GM21423 (cell line): ENCODE results near the gene USF2.

Experiments
- ATAC-seq: cut with Tn5 transposase; IDR thresholded peaks from one replicate; pipeline ENCODE4 v1.9.1; 2021; ENCODE audit warnings: mild to moderate bottlenecking, moderate library complexity; ENCODE audit not compliant: unreplicated experiment

The USF2 gene

DNA sequence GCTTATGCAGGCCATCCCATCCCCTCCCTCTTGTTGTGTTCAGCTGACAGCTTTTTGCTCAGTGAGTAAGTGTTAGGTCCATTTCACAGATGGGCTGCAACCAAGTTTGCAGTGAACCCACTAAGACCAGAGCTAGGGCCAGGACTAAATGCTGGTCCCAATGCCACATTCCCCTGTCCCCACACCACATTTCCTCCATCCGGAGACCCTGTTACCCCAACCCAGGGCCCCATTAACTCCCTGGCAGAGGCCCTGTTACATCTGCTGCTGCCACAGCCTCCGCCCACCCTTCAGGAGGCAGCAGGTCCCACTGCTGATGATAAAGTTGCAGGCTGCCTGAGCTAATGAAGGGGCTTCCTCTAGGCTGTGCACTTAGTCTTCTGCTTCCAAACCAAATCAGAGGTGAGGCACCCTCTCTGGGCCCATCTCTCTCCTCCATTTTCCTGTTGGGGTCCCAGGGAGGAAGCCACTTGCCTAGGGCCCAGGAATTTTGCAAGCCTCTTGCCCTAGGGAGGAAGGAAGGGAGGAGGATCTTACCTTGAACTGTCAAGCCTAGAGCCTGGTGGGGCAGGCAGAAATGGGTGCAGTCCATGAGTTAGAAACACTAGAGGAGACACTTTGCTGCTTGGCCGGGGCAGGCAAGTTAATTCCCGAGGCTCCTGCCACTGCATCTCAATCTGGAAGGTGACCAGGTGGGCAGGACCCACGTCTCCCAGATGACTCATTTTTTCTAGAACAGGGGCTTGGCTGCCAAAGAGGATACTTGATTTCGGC lies 3.4 kb upstream of the USF2 start:
- ATAC-seq, result no peak

DNA sequence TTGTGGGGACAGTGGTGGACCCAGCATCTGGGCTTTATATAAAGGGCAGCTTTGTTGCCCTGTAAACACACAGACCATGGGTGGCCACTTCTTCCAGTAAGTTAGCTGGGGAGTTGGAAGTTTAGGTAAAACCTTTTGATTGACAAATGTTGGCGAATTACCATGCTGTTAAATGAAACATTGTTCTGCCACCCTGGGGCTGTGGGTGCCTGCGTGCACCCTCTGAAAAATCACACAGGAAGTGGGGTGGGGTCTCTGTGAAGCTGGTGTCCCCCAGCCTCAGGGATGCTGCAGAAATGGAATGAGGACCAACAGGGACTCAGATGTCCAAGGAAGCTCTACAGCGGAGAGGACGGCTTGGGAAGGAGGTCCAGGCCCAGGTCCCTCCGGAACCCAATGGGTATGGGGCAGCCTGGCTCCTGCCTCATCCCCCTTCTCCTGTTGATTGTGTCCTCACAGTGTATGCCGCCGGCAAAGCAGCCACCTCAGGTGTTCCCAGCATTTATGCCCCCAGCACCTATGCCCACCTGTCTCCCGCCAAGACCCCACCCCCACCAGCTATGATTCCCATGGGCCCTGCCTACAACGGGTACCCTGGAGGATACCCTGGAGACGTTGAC lies 2.8 kb upstream of the USF2 start:
- ATAC-seq, result no peak

- no peak for ATAC-seq
Observed at GRCh38 chr19:35266520-35267352, 2.0 kb upstream of the USF2 start.

- ATAC-seq, result no peak
Observed at GRCh38 chr19:35267353-35267817, 1.4 kb upstream of the USF2 start.

GRCh38 chr19:35267818-35268535 lies 785 bp upstream of the USF2 start:
- ATAC-seq, result peak; percentile 48

DNA sequence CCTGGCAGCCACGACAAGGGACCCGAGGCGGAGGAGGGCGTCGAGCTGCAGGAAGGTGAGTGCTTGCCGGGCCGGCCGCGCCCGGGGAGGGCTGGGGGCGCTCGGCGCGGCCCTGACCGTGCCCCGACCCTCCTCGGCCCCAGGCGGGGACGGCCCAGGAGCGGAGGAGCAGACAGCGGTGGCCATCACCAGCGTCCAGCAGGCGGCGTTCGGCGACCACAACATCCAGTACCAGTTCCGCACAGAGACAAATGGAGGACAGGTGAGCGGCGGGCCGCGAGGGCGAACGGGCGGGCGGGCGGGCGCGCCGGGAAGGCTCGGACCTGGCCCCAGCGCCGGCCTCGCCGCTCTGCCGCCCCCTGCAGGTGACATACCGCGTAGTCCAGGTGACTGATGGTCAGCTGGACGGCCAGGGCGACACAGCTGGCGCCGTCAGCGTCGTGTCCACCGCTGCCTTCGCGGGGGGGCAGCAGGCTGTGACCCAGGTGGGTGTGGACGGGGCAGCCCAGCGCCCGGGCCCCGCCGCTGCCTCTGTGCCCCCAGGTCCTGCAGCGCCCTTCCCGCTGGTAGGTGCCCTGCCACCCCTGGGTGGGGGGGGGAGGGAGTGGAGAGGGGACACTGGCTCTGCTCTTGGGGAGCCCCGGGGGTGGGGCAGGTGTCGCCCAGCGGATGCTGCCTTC lies 816 bp downstream of the USF2 start:
- ATAC-seq, result peak; percentile 45

DNA sequence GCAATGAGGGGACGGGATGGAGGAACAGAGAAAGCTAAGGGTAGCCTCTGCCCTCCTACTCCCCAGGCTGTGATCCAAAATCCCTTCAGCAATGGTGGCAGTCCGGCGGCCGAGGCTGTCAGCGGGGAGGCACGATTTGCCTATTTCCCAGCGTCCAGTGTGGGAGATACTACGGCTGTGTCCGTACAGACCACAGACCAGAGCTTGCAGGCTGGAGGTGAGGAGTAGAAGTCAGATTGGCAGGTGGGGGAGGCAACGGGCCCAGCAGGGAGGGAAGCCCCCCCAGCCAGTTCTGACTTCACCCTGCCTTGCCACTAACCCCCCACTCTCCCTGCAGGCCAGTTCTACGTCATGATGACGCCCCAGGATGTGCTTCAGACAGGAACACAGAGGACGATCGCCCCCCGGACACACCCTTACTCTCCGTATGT lies 1.6 kb downstream of the USF2 start:
- ATAC-seq, result no peak

DNA sequence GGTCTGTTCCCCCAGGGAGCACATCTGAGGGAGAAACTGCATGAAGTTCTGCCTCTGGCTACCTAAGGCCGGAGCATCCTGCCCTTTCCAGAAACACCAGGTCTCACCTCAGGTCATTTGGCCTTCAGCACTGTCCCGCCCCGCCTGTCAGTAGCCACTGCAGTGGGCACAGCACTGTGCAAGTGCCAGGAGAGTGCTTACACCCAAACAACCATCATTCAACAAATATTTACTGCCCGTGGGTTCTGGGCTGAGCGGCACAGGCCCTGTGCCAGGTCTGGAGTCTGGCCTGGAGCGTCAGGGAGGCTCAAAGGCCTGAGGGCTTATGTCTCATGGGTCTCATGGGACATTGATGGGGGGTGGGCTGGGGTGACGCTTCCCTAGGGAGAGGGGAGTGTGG lies 2.8 kb downstream of the USF2 start:
- no peak for ATAC-seq

GRCh38 chr19:35272122-35272719 lies 3.5 kb downstream of the USF2 start:
- ATAC-seq, result no peak

GRCh38 chr19:35272954-35273649 lies 4.3 kb downstream of the USF2 start:
- ATAC-seq, result no peak

GRCh38 chr19:35273686-35274259 lies 5.0 kb downstream of the USF2 start:
- no peak for ATAC-seq

- no peak for ATAC-seq
Observed at GRCh38 chr19:35274323-35274722, 5.6 kb downstream of the USF2 start.

DNA sequence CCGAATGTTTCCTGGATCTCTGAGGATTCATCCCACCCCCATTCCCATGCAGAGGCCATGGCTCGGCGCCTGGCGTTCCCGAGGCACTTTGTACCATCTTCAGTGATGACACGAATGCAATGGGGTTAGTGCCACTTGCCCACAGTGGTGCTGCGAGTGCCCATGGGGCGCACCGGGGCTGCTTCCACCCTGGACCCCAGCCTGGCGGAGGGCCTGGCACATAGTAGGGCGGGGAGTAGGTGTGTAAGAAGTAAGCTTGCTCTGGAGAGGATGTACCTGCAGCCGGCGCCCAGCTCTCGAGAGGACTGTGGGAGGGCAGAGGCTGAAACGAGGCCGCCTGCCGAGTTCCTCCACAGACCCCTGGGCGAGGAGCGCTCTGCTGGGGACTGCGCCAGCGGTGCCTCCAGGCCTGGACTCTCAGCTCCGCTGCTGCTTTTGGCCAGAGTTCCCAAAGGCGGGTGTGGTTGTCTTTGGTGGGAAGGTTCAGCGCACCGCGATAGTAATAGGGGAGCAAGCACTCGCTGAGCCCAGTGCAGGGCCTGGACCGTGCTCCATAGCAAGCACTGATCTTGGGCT lies 8.0 kb downstream of the USF2 start:
- ATAC-seq, result no peak

DNA sequence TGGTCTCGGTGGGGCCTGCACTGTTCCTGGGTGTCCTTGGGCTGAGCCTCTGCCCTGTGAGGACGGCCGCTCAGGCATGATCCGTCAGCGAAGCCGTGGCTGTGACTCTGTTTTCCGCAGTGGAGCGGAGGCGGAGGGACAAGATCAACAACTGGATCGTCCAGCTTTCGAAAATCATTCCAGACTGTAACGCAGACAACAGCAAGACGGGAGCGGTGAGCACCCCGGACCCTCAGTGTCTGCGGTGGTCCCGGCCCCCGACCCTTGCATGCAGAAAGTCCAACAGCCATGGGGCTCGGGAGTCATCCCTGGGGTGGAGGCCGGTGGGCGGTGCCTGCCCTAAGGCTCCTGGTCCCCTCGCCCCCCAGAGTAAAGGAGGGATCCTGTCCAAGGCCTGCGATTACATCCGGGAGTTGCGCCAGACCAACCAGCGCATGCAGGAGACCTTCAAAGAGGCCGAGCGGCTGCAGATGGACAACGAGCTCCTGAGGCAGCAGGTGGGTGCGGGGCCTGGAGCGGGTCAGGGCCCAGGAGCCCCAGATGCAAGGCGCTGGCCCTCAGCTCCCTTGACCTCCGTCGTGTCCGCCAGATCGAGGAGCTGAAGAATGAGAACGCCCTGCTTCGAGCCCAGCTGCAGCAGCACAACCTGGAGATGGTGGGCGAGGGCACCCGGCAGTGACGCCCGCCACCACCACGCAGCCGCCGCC lies 10.0 kb downstream of the USF2 start:
- ATAC-seq, result no peak

DNA sequence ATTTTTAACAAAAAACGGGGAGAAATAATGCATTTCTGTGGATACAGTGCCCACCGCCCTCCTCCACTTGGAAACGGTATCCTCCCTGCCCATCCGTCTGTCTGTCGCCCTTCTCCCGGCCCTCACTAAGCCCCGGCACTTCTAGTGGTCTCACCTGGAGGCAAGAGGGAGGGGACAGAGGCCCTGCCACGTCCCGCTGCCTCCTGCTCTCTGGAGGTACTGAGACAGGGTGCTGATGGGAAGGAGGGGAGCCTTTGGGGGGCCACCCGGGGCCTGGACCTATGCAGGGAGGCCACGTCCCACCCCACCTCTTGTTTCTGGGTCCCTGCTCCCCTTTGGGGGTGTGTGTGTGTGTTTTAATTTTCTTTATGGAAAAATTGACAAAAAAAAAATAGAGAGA lies 10.6 kb downstream of the USF2 start:
- no peak for ATAC-seq

DNA sequence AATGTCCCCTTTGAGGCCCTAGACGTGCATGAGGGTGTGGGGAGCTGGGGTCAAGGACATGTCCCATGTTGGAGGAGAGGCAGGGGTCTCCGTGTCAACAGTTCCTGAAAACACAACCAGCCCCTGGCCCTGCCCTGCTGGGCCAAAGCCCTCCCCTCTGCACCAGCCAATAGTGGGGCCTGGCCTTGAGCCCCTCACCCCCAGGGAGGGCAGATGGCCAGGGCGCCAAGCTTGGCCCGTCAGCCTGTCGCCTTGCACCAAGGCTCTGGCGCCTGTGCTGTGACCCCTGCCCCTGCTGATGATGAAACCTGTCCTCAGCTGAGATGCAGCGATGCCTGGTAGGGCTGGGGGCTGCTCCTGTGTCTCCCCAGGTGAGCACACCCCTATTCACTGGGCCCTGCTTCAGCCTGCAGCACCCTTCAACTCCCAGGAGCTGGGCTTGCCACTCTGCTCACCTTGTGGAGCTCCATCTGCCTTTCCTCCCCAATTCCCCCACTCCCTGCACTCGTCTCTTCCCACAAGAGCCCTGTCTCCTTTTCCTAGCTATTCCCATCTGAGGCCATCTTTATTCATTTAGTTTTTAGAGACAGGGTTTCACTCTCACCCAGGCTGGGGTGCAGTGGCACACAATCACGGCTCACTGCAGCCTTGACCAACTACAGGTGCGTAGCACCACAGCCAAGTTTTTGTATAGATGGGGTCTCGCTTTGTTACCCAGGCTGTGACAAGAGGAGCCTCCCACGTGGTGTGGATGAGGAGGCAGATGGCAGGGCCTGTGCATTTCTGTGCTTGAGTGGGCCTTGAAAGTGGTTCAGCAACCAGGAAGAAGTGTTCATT lies 11.4 kb downstream of the USF2 start:
- no peak for ATAC-seq

DNA sequence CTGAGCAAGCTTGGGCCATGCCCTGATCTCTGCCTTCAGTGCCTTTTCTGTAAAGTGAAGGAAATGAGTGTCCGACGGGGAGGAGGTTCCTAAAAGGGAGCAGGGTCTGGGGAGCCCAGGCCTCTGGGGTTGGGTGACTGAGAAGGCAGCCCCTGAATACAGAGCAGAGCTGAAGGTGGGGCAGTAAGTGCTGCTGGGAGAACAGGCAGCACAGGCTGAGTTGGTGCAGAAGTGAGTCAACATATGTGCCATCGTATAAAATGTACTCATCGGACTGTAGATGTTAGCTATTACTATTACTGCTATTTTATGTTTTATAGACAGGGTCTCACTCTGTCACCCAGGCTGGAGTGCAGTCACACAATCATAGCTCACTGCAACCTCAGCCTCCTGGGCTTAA lies 12.5 kb downstream of the USF2 start:
- ATAC-seq, result no peak
